Measurements from ENCODE around the gene POU3F4.

The POU3F4 gene

GRCh38 chrX:83508006-83508405 lies at the start of gene POU3F4:
Gene POU3F4 (plus strand): TSS chrX:83508290. CDS start chrX:83508325, 35 bp downstream.
- no peak for DNase-seq (ENCODE audit: low spot score)

- peak; percentile 3 for DNase-seq (ENCODE audit: low spot score)
These were observed 38.5 kb upstream of the POU3F4 start for GRCh38 chrX:83469551-83469950.

- DNase-seq (ENCODE audit: low spot score) = no peak
These were observed 12.2 kb upstream of the POU3F4 start for GRCh38 chrX:83495898-83496297.

DNA sequence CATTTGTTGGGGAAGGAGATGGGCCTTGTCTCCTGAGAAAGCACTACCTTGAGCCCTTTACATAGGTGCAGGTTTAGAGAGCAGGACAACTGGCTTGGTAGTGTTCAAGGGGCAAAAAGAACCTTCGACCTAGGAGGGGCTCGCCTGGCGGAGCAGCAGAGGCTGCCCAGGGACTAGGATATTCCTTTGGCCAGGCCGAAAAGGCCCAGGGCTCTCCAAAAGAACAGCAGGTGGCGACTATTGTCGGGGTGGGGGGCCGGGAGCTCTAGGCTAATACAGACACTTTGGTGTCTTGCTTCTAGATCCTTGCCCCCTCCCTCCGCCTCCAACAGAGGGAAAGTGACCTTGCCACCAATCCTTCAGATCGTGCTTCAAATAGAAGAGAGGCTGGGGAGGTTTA lies 7.1 kb upstream of the POU3F4 start:
- DNase-seq (ENCODE audit: low spot score) = no peak

GRCh38 chrX:83501530-83501929 lies 6.6 kb upstream of the POU3F4 start:
- no peak for DNase-seq (ENCODE audit: low spot score)

GRCh38 chrX:83504721-83505479 lies 3.2 kb upstream of the POU3F4 start:
- DNase-seq (ENCODE audit: low spot score) = no peak

DNA sequence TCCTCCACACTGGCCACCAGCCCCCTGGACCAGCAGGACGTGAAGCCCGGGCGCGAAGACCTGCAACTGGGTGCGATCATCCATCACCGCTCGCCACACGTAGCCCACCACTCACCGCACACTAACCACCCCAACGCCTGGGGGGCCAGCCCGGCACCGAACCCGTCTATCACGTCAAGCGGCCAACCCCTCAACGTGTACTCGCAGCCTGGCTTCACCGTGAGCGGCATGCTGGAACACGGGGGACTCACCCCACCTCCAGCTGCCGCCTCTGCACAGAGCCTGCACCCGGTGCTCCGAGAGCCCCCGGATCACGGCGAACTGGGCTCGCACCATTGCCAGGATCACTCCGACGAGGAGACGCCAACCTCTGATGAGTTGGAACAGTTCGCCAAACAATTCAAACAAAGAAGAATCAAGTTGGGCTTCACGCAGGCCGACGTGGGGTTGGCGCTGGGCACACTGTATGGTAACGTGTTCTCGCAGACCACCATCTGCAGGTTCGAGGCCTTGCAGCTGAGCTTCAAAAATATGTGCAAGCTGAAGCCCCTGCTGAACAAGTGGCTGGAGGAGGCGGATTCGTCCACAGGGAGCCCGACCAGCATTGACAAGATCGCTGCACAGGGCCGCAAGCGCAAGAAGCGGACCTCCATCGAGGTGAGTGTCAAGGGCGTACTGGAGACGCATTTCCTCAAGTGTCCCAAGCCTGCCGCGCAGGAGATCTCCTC lies 600 bp downstream of the POU3F4 start:
- DNase-seq (ENCODE audit: low spot score) = no peak

GRCh38 chrX:83509254-83509801 lies 1.2 kb downstream of the POU3F4 start:
- no peak for DNase-seq (ENCODE audit: low spot score)

DNA sequence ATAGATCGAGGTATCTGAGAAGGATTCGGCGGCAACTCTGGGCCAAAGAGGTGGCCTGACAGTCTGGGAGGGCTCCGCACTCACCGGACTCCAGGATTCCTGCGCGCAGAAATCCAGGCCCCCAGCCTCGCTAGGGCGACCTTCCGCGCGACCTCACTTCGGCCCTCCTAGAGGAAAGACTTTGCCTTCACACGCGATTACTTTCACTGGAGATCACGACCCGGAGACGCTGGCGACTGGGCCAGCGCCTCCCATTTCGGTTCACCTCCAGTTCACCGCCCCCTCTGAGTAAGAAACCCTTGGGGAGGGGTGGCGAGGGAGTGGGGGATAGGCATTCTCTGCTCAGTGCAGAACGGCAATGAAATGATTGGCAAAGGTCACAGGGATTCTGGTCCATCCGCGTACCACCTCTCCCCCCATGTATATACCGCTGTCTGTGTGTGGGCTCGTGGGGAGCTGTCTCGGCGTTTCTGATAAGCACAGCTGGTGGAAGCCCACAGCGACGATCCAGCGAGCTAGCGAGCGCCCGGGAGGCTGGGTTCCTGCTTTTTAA lies 2.5 kb downstream of the POU3F4 start:
- DNase-seq (ENCODE audit: low spot score) = no peak

GRCh38 chrX:83511208-83511607 lies 3.1 kb downstream of the POU3F4 start:
- no peak for DNase-seq (ENCODE audit: low spot score)

DNA sequence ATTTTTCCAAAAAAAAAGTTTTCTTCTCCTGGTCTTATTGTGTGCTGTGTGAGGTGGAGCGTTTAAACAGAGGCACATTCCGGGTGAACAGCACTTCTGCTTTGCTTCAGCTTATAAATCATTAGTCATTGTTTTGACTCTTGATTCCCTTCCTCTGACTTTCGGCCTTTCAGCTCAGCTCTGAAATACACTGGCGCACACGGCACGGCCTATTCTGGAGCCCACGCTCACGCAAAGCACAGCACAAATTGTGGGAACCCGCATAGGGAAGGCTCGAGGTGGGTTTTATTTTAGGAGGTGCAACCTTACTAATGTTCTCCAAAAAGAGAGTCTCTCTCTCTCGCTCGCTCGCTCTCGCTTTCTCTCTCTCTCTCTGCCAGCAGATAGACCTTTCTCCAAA lies 4.0 kb downstream of the POU3F4 start:
- DNase-seq (ENCODE audit: low spot score) = no peak

DNA sequence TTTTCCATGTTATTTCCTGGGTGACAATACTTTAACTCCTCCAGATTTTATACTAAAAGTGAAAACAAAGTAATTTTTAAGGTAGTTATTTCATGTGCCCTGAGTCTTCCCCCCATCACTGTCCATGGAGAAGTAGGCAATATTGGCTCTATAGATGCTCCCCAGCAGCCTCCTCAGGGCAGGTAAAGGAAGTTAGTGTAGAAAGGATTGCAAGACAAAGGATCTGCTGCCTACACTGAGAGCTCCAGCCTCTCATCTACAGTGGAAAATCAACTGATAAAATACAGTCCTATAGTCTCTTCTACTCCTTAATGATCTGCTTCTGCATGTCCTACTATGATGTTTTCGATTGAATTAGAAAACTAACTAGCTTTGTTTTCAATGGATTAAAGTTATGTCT lies 8.5 kb downstream of the POU3F4 start:
- no peak for DNase-seq (ENCODE audit: low spot score)

GRCh38 chrX:83521905-83522304 lies 13.8 kb downstream of the POU3F4 start:
- DNase-seq (ENCODE audit: low spot score) = no peak

DNA sequence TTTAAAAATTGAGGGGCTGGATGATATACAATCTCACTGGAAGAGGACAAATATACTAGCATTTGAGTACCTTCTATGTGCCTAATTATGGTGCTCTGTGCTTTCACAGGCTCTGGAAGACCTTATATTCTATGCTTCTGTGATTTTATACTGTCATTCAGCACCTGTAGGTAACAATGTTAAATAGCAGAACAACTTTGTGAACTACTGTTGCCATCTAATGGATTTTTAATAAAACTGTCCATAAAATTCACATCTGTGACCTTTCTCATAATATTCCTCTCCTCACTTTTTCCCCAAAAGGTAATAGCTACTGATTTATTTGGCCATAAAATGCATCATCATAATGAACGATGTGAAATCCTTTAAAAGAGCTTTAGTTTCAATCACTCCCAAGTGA lies 21.9 kb downstream of the POU3F4 start:
- DNase-seq (ENCODE audit: low spot score) = no peak

GRCh38 chrX:83535417-83536196 lies 27.5 kb downstream of the POU3F4 start:
- DNase-seq (ENCODE audit: low spot score) = no peak
